Mucosa of descending colon (tissue), 3 donors: ENCODE measurements around the gene SCYL2. TPM values are rescaled to one million over a fixed set of nuclear protein-coding genes. Genes with fewer than 3 reads are reported as not detected.
"Not testable (repeated sequence)": the region's sequence is repeated elsewhere in the genome, so short reads cannot be mapped to it uniquely, and the experiment has no call there.

Source experiments
- ATAC-seq: fragments of 200-7000 bp; cut with Tn5 transposase; one replicate; pipeline ENCODE4 v1.9.1; 2020; ENCODE audit warnings: mild to moderate bottlenecking, moderate library complexity
- DNase-seq, 3 donors: peaks; one replicate each; pipeline ENCODE4 v3.0.0-alpha.2; 2020
- H3K36me3 ChIP-seq: fragments of 200-600 bp; one replicate; pipeline ENCODE4 v1.8.0; 2021; ENCODE audit warnings: low read depth, mild to moderate bottlenecking
- H3K4me1 ChIP-seq: fragments of 200-600 bp; one replicate; pipeline ENCODE4 v1.8.0; 2021; ENCODE audit warnings: low read depth, mild to moderate bottlenecking
- H3K4me3 ChIP-seq: fragments of 200-600 bp; one replicate; pipeline ENCODE4 v1.8.0; 2021; ENCODE audit warnings: mild to moderate bottlenecking
- H3K9me3 ChIP-seq: fragments of 200-600 bp; one replicate; pipeline ENCODE4 v1.8.0; 2021; ENCODE audit warnings: mild to moderate bottlenecking
- CTCF ChIP-seq: fragments of 200-600 bp; IDR thresholded peaks from one replicate; pipeline ENCODE4 v1.8.0; 2022; ENCODE audit warnings: antibody characterized with exemption, mild to moderate bottlenecking
- intact Hi-C, 2 donors: fragments of 100-400 bp; cut with DNase I in 1 of 2; cut with micrococcal nuclease in 1 of 2; formaldehyde crosslinking; loops; one replicate each; pipeline versions ENCODE4 v1.11.0 to v1.11.1; 2022; cut with DNase I, micrococcal nuclease
- total RNA-seq, 3 donors: library from RNA; stranded (reverse); fragmentation: NEBNext Ultra II Directional in 2 of 3; extraction: Animal tissue kit (Norgen Biotek cat#: 25700) in 2 of 3; gene quantifications; one replicate each; pipeline versions ENCODE4 v1.2.1 to v1.2.4, GENCODE V29; 2021 to 2023
- donor health status: DM: no; HTN: no; CAD: no; lungs with moderate emphysema.
- donor health status: DM: no; HTN: no; CAD: no.
- donor health status: DM: no; HTN: yes; CAD: no.

Gene SCYL2
- total RNA-seq, 3 donors from 2014 or later = 56.8 to 64.6 (median 63.4) TPM

GRCh38 chr12:100295764-100296555 is 29.0 kb downstream of the SCYL2 start:
- H3K9me3 ChIP-seq = no peaks in the 10 kb centered on the region
- no peak for ATAC-seq
- intact Hi-C loops = no loop called here
- TF ChIP-seq CTCF = no peak
- no peak overlapping the region for H3K4me3 ChIP-seq
- H3K4me1 ChIP-seq = no peaks in the 10 kb centered on the region
- H3K36me3 ChIP-seq = no peaks in the 10 kb centered on the region
- DNase-seq = no peak

- Histone ChIP-seq H3K4me3 (no peak overlapping the region), H3K9me3 (no peaks in the 10 kb centered on the region), H3K36me3 (no peaks in the 10 kb centered on the region), H3K4me1 (no peaks in the 10 kb centered on the region)
- no peak for TF ChIP-seq CTCF
- ATAC-seq (no peak), DNase-seq (no peak)
- intact Hi-C loops = no loop called here
These were observed 35.1 kb downstream of the SCYL2 start for GRCh38 chr12:100302081-100302480.

GRCh38 chr12:100303831-100304230 is 36.9 kb downstream of the SCYL2 start:
- Histone ChIP-seq H3K4me1 (no peaks in the 10 kb centered on the region), H3K36me3 (no peaks in the 10 kb centered on the region), H3K4me3 (no peak overlapping the region), H3K9me3 (no peaks in the 10 kb centered on the region)
- TF ChIP-seq CTCF = no peak
- DNase-seq (no peak), ATAC-seq (no peak)
- intact Hi-C loops = no loop called here

- H3K36me3 ChIP-seq, DNase-seq, H3K4me1 ChIP-seq, H3K9me3 ChIP-seq, ATAC-seq, intact Hi-C loops, H3K4me3 ChIP-seq: not testable (repeated sequence)
These were observed 37.4 kb downstream of the SCYL2 start for GRCh38 chr12:100304334-100304733.

GRCh38 chr12:100308138-100308537 is 41.2 kb downstream of the SCYL2 start:
- H3K36me3 ChIP-seq, H3K4me1 ChIP-seq, H3K9me3 ChIP-seq, intact Hi-C loops, H3K4me3 ChIP-seq, ATAC-seq, DNase-seq: not testable (repeated sequence)

- intact Hi-C loops = no loop called here
- no peak for TF ChIP-seq CTCF
- ATAC-seq = no peak
These were observed 44.3 kb downstream of the SCYL2 start for GRCh38 chr12:100311317-100311716.

More at GRCh38 chr12:100311317-100311716, 44.3 kb downstream of the SCYL2 start:
- Histone ChIP-seq H3K9me3 (no peaks in the 10 kb centered on the region), H3K36me3 (no peaks in the 10 kb centered on the region), H3K4me3 (no peak overlapping the region), H3K4me1 (no peaks in the 10 kb centered on the region)
- no peak for DNase-seq
